ENCODE data around the gene EZH2.

- TF ChIP-seq TAF1 (IDR thresholded peaks at IDR 0.05; ENCODE audit: low read depth) (no peak), CTCF (IDR thresholded peaks at IDR 0.05; ENCODE audit: poor library complexity, severe bottlenecking) (no peak)
These were observed 13.1 kb downstream of the EZH2 start for GRCh38 chr7:148871030-148871429.

Data from neural cell (in vitro differentiated cells).